ENCODE data around the gene AFG1L.
"Not testable (repeated sequence)": the region's sequence is repeated elsewhere in the genome, so short reads cannot be mapped to it uniquely, and the experiment has no call there.

The AFG1L gene

DNA sequence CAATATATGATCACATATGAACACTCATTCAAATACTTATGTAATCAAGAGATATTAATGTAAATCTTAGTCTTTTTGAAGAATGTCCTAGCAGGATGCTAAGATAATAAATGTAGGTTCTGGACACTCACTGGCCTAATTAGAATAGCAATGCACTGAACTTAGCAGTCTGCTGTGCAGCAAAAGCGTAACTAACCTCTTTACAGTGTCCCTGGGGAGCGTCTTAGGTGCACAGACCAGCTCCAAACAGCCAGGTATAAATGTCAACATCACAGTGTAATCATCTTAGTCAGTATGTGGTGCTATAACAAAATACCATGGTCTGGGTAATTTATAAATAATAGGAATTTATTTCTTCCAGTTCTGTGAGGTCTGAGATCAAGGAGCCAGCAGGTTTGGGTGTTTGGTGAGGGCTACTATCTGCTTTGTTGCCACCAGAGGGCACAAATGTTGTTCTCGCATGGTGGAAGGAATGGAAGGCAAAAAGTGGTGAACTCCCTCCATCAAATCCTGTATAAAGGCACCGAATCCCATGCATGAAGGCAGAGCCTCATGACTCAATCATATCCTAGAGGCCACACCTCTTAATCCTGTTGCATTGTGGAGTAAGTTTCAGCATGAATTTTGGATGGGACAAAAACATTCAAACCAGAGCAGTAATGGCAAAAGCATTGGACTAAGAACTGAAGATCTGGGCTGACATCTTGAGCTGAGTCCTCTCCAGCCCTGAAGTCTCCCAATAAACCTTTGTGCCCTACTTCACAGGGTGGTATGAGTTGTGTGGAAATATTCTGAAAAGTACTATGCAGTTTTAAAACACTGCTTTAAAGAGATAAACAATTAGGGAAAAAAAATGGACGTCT, 224.1 kb downstream of the AFG1L start:
- DNase-seq (ENCODE audit: low read depth), result no peak

DNA sequence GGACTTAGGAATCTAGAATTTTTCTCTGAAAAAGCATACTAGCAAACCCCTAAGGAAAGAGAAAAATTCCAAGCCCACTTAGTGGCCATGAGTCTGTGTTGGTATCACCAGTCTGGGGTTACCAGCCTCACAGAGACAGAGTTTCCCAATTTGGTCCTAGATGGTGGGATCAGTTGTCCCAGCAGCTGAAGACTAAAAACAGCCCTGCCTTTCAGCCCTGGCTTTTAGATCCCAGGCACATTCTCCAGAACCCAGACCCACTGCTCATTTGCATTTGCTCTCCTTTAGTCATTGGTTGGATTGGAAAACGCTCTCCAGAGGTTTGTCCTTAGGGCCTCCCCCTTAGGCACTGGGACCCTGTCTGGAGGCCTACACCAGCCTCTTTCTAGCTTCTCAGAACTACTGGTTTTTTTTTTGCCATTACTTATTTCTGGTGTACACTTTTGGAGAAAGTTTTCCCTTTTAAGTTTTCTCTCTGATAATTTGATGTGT, 226.8 kb downstream of the AFG1L start:
- no peak for DNase-seq (ENCODE audit: low read depth)

DNA sequence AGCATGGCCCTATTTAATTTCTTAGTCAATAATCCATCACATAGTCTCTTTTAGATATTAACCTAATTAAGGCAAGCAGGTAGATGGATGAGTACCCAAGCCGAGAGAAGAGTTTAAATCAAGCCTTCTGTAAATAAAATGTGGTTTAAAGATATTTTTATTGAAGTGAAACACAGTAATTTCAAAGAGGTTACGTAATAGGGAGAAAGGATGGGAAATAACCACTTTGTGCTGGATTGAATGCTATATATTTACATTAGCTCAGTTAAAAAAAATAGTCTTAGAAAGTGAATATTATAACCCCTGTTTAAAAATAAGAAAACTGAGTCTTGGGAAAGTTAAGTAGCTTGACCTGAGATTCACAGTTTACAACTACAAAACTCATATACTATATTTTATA, 228.8 kb downstream of the AFG1L start:
- no peak for DNase-seq (ENCODE audit: low read depth)

DNA sequence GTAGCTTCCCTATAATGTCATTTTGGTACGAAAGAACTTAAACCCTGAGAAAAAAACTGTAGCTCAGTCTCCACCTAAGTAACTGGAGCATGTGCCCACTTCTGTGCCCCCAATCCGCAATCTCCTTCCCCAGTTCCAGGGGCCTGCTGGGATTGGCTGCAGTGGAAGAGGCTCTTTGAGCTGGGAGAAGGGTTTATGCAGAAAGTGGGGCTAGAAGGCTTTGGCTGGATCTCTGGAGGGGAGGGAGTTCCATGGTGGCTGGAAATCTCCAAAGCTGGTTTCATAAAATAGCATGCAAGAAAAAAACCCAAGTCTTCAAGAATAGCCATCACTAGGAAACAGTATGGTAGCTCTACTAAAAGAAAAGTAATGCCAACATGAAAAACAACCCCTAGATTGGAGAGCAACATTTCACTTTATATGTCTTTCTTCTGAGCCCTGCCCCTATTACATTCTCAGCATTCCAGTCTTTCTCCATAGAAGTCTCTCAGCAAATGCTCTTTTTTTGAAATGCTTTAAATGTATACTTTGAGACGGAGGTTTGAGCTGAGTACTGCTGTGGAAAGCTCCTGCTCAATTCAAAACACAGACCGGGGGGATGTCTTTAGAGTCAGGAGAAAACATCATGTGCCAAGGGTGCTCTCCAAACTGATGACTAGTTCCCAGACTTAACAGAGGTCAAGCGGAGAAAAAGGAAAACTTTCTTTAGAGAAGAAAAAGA, 229.8 kb downstream of the AFG1L start:
- no peak for DNase-seq (ENCODE audit: low read depth)

DNA sequence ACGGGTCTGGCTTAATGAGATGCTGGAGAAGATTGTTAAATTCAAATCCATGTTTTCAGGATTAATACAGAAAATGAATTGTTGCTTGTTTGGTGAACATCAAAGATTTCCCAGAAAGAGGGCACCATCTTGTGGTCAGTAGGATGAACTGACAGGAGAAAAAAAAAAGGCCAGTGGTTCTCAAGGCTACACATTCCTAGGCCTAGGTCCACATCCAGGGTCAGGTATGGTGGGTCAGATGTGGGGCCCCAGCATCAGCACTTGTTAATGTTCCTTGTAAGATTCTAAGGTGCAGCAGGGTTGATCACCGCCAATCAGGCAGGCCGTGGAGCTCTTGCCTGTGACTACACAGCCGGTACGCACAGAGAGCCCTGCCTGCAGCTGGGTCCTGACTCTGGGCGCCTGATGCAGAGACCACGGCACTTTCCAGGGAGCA, 231.9 kb downstream of the AFG1L start:
- DNase-seq (ENCODE audit: low read depth), result peak; percentile 33

DNA sequence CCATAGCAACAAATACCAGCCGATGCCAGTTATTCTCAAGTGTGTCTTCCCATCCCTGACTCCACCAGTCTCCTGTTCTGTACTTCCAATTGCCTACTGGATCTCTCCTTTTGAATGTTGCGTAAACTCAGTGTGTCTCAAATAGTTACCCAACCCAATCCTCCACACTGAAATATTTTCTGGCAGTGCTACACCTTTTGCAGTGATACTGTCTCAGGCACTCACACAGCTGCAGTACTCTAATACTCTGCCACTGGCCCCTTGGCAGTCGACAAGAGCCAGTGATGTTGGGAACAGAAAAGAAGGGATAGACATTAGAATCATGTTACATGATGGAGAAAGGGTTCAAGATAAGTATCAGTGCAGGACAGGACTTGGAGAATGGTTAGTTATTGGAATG, 234.0 kb downstream of the AFG1L start:
- DNase-seq (ENCODE audit: low read depth), result no peak

DNA sequence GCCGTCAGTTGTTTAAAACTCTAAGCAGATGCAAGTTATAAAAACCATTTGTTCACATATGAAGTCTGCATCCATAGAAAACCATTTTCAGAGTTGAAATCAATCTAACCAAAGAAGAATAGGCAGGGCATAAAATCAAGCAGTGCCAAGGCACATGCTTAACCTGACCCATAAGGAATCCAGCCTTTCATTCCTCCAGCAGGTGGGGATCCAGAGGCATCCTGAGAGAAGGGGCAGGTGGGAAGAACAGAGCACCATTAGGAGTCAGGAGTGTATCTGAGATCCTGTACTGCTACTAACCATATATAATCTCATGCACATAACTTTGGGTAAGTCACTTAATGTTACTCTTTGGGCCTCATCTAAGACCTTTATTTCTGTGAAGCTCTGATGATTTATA, 236.5 kb downstream of the AFG1L start:
- DNase-seq (ENCODE audit: low read depth), result no peak

DNA sequence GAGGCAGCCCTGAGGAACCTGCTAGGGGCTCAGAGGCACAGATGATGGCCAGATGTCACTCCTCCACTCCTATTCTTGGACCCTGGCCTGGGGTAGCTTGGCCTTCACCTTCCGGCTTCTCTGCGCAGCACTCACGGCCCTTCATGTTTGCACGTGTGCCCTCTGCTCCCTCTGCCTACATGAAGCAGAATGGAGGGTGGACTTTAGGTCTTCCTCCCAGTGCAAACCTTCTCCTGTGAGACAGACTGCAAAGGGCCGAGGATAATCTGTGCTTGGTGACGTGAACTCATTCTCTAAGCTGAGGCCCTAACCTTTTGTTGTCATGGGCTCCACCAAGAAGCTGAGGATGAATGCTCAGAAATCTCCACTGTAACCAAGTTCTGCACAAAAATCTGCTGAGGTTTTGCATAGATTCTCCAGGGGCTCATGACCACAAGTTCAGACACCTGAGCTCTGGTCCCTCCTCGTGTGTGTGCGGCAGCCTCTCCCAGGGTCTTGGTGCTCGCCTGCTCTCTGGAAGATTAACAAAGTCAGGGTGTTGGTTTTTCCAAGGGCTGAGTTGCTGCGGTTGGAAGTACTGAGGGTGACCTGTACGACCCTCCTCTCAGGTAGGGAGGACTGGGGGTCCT, 240.4 kb downstream of the AFG1L start:
- DNase-seq (ENCODE audit: low read depth), result no peak

DNA sequence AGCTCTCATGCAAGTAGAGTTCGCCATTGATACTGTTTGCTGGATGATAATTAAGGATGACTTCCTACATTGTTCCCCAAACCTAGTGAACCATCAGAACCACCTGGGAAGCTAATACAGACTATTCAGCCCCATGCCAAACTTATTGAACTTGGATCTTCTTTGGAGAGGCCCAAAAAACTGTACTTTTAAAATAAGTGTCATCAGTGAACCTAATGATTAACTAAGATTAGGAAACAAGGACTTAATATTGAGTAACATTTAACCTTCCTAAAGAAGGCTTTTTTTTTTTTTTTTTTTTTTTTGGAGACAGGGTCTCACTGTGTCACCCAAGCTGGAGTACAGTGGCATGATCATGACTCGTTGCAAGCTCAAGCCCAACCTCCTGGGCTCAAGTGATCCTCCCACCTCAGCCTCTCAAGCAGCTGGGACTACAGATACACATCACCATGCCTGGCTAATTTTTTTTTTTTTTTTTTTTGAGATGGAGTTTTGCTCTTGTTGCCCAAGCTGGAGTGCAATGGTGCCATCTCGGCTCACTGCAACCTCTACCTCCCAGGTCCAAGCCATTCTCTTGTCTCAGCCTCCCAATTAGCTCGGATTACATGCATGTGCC, 241.2 kb downstream of the AFG1L start:
- not testable (repeated sequence) for DNase-seq (ENCODE audit: low read depth)

DNA sequence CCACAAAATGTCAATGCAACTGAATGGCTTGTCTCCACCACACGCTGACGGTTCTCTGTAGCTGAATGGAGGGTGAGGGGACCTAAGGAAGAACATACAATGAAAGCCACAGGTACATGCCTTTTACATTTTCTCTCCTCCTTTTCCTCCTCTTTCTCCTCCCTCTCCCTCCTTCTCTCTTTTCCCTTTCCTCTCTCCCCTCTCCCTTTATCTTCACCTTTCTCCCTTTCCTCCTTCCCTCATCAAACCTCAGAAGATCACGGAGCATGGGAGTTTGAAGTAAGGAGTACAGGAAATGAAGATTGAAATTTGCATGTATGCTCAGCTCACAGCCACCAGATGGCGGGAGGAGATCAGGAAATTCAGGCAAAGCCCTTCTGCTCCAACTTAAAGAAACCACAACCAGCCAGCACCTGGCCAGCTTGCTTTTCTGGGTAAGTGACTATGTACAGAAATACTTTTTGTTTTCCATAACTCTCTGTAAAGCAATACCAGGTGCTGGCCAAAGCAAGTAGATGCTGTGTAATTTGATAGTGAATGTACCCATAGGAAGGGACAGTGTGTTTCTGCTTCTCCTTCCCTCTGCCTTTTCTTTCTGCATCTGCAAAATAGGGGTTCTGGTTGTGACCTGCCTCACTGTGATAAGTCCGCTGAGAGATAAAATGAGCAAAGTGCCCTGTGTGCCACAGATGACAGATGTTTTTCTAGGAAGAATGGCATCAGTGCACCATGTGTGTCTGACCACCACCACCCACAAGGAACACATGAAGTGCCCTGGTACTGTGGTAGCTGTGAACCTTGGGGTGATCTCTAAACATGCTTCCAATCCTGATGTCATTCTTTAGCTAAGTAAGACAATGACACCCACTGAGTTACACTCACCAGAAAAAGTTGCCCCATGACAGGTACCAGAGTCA, 247.2 kb downstream of the AFG1L start:
- DNase-seq (ENCODE audit: low read depth), result peak; percentile 75

DNA sequence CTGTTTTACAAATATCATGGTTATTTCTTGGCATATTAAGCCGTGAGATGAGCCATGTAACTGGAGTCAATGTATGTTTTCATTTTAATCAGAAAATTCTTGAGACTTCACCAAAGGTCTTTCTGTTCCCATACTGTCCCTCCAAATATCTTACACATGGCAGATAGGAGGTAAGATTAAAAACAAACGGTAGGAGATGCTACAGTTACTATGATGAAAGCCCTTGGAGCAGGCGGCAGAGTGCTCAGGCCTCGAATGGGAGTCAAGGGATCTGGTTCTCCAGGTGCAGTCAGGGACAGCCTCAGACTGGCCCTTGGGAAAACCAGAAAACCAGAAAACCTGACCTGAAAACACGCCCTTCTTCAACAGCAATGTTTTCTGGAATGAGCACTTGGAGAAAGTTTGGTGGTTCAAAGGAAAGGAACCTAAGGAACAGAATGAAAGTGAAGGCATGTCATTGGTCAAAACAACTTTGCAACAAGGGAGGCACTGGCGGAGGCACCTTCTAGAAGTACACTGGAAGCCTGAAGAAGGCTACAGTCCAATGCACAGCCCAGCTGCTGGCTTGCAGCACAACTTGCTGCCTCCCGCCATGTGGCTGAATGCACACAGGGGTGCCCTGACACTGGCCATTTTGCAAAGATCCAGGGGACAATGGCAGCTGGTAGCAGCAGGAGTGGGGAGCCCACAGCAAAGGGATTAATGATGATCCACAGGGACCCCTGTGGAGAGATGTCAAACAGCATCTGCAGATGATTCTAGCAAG, 248.5 kb downstream of the AFG1L start:
- DNase-seq (ENCODE audit: low read depth), result no peak

DNA sequence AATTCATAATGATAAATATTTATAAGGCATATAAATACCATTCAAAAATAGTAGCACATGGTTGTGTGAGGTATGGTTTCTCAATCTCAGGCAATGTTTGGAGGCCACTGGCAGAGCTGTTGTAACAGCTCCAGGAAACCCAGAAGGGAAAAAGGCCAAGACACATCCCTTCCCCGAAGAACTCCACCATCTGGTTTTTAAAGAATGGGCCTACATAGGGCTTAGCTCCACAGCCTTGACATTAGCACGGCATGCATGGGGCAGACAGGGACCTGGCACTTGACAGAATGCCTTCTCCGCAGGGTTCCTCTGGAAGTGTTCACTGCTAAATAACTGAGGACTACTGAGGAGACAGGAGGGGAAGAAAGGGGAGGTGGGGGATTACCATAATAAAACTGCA, 249.8 kb downstream of the AFG1L start:
- no peak for DNase-seq (ENCODE audit: low read depth)

DNA sequence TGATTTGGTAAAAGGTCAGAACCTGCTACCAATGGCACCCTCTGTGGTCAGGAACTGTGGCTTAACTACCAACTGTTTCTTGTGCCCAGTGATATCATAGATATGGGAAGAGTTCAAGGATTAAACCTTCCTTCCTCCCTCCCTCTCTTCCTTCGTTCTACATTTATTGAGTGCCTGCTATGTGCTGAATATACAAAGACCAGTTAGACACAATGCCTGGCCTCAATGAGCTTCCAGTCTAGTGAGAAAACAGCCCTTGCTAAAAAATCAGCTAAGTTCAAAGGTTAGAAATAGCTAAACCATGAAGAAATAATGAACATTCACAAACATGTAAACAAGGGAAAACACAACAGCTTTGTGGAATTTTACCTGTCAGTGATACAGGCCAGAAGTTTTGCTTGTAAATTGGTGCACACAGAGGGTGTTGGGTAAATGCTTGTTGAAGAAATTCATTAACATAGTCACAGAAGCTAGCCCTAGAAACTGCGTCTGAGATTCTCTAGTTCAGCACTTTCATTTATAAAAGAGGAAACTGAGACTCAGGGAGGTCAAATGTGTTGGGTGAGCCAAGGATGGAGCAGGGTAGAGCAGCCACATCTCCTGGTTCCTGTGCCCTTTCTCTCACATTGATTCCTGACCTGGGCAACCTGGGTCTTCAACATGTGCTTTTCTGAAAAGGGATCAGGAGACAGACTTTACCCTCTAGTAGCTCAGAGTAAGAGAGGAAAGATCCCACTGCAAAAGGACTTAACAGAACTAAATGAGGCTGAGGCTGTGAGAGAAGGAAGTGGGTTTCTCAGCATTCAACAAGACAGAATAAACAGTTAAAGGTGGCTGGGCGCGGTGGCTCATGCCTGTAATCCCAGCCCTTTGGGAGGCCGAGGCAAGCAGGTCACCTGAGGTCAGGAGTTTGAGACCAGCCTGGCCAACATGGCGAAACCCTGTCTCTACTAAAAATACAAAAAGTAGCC, 251.5 kb downstream of the AFG1L start:
- no peak for DNase-seq (ENCODE audit: low read depth)

DNA sequence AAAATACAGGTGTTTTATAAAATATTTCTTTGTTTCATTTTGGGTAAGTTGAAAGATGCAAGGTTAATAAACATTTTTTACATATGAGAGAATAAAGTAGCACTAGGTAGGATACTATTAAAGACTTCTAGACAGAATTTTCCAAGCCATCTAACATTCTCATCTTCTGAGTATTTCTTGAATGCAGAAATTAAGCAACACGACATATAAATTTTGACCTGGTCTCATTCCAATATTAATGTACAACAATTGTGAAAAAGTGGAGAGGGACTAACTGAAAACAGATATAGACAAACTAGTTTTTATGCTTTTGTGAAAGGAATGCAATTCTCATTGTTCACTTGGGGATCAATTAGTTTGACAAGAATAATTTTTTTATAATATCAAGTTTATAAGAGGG, 254.4 kb downstream of the AFG1L start:
- DNase-seq (ENCODE audit: low read depth), result no peak

DNA sequence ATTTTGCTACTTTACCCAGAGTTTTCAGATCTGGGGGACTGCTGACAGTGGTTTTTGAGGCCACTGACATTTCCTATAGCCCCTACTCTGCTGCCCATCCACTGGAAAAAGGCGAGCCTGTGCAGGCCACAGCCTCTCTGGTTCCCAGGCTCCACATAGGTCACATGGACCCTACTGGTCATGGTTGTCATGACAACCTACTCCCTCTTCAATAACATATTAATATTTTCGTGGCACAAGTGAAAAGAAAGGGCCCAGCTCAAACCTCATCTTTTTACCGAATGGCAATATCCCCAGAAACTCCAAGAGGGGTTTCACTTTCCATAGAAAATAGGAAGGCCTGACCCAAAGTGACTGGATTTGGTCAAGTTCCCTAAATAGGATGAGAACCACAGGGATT, 254.9 kb downstream of the AFG1L start:
- DNase-seq (ENCODE audit: low read depth), result no peak

DNA sequence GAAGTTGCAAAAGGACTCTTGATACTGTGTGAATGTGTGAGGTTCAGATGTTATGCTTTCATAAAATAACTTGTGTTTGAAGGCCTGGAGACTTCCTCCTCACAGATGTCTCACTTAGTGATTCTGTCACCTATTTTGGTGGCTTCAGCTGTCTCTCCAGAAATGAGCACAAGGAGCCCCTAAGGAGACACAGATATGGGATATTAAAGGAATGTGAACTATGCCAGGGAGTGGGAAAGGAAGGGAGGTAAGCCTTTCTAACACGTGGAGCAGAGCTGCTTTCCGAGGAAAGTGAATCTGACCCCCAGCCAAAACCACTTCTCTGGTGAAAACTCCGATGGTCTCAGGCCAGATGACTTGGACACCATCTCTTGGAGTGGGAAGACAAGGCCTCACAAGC, 255.4 kb downstream of the AFG1L start:
- DNase-seq (ENCODE audit: low read depth), result no peak

DNA sequence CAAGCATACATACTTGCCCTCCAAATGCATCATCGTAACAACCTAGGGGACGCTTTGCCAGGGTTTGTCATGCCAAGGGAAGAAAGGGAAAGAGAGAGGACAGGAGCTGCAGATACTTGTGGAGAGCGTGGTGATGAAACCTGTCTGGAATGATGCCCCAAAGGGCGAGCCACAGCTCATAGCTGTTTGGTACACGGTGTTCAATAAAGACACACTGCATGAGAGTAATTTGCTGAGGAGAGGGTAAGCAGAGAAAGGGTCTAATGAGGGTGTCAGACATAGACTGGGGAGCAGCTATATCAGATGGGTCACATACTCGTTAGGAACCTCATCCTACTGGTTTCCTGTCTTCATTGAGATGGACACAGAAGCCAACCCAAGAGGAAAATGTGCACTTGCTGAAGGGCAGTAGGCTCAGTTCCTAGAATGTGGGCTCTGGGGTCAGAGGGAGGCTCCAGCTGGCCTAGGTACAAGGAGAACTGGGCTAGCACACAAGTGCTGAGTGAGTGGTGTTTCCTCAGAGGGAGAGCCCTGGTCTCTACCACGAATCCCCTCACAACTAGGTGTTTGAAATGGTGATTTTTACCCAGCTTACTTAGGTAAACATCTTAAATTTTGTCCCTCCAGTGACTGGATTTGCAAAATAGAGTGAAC, 260.7 kb downstream of the AFG1L start:
- no peak for DNase-seq (ENCODE audit: low read depth)

DNA sequence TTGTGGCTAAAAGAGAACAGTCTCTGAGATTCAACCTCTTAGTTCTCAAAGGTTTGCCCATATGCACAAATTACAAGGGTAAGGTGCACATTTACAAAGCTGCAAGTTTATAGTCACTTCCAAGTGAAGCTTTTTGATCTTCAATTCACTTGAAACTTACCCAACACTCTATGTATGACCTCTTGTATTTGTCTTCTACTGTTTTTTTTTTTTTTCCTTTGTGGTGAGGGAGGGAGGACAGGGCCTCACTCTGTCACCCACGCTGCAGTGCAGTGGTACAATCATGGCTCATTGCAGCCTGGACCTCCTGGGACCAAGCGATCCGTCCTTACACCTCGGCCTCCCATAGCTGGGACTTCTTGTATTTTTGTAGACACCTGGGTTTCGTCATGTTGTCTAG, 261.4 kb downstream of the AFG1L start:
- DNase-seq (ENCODE audit: low read depth), result no peak

Measured in fibroblast of the conjunctiva (primary cell).